Vagina (tissue), 2 donors: ENCODE results near the gene ENKD1.

Experiments
- POLR2A ChIP-seq, 2 donors: fragments of 450-650 bp; IDR thresholded peaks; one replicate each; pipeline ENCODE4 v1.6.1; 2017; ENCODE audit warnings: antibody characterized with exemption in 2 of 2, mild to moderate bottlenecking in 2 of 2, moderate library complexity in 2 of 2
- POLR2AphosphoS5 ChIP-seq, 2 donors: sonication (generic); formaldehyde crosslinking; IDR thresholded peaks; one replicate each; pipeline ENCODE4 v1.9.0; 2017; ENCODE audit warnings: antibody characterized with exemption in 2 of 2, mild to moderate bottlenecking in 2 of 2, low read depth in 1 of 2; ENCODE audit not compliant: insufficient read depth in 1 of 2
- TF ChIP-seq, protein P1 (sequence below), 3 experiments: fragments of 450-650 bp in 2 of 3; fragments of 200-600 bp in 1 of 3; sonication (generic) in 1 of 3; IDR thresholded peaks; one replicate each; pipeline ENCODE4 v1.5.1; 2017 to 2019; ENCODE audit warnings: antibody characterized with exemption in 3 of 3, mild to moderate bottlenecking in 2 of 3, moderate library complexity in 2 of 3

DNA sequence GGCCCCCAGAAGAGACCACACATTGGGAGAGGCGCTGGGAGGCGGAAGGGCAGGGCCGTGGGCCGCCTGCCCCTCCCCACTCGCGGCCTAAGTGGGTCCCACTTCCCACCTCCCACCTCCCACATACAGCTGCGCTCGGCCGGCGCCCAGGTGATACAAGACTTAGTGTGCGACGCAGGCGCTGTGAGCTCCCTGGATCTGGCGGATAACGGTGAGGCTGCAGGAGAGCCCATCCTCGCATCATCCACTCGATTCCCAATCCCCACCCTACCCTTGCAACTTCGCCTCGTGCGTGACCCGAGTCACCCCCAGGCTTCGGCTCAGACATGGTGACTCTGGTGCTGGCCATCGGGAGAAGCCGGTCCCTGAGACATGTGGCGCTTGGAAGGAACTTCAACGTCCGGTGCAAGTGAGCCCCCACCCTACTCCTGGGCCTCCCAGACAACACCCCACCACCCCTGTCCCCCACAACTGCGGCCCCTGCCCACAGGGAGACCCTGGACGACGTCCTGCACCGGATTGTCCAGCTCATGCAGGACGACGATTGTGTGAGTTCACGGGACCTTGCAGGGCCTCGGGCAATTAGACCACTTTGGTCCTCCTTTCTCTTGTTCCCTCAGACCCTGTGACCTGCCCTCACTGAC, 17.7 kb downstream of the ENKD1 start:
- TF ChIP-seq POLR2A (IDR thresholded peaks at IDR 0.05), result no peak
- TF ChIP-seq, protein P1, sequence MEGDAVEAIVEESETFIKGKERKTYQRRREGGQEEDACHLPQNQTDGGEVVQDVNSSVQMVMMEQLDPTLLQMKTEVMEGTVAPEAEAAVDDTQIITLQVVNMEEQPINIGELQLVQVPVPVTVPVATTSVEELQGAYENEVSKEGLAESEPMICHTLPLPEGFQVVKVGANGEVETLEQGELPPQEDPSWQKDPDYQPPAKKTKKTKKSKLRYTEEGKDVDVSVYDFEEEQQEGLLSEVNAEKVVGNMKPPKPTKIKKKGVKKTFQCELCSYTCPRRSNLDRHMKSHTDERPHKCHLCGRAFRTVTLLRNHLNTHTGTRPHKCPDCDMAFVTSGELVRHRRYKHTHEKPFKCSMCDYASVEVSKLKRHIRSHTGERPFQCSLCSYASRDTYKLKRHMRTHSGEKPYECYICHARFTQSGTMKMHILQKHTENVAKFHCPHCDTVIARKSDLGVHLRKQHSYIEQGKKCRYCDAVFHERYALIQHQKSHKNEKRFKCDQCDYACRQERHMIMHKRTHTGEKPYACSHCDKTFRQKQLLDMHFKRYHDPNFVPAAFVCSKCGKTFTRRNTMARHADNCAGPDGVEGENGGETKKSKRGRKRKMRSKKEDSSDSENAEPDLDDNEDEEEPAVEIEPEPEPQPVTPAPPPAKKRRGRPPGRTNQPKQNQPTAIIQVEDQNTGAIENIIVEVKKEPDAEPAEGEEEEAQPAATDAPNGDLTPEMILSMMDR (IDR thresholded peaks at IDR 0.05), result no peak
- no peak for TF ChIP-seq POLR2AphosphoS5 (IDR thresholded peaks at IDR 0.05; ENCODE audit: insufficient read depth in 1 of 2, low read depth in 1 of 2)
